Adrenal gland (tissue), 12 donors: Measurements from ENCODE around the gene UGCG. TPM values are rescaled to one million over a fixed set of nuclear protein-coding genes. Genes with fewer than 3 reads are reported as not detected.

ENCODE experiments used
- DNase-seq, 7 donors: peaks; one replicate each; pipeline ENCODE4 v3.0.0-alpha.2; 2019 to 2020
- H3K27ac ChIP-seq, 5 donors: fragments of 200-600 bp; sonication (generic) in 4 of 5; 1 replicate in 3 of 5; 2 replicates in 2 of 5; pipeline versions ENCODE4 v1.5.1 to v1.8.0; 2016 to 2020; ENCODE audit warnings: mild to moderate bottlenecking in 1 of 5
- H3K27me3 ChIP-seq: fragments of 200-600 bp; 2 replicates; pipeline ENCODE4 v1.8.0; 2021
- H3K36me3 ChIP-seq, 2 donors: fragments of 200-600 bp; replicated peaks in 1 of 2; 1 replicate in 1 of 2; 2 replicates in 1 of 2; pipeline versions ENCODE4 v1.5.1 to v1.8.0; 2018 to 2022
- H3K4me1 ChIP-seq, 2 donors: fragments of 200-600 bp; replicated peaks in 1 of 2; 1 replicate in 1 of 2; 2 replicates in 1 of 2; pipeline versions ENCODE4 v1.5.1 to v1.8.0; 2018 to 2021
- H3K4me3 ChIP-seq, 4 donors: fragments of 200-600 bp; sonication (generic) in 3 of 4; one replicate each; pipeline ENCODE4 v1.5.1; 2016 to 2018
- H3K9me3 ChIP-seq, 3 donors: fragments of 200-600 bp; sonication (generic) in 1 of 3; replicated peaks in 1 of 3; 1 replicate in 2 of 3; 2 replicates in 1 of 3; pipeline versions ENCODE4 v1.5.1 to v1.8.0; 2016 to 2021
- CTCF ChIP-seq, 6 experiments: fragments of 450-650 bp in 4 of 6; fragments of 200-600 bp in 2 of 6; sonication (generic) in 1 of 6; IDR thresholded peaks; 1 replicate in 5 of 6; 2 replicates in 1 of 6; pipeline versions ENCODE4 v1.5.1 to v1.8.0; 2016 to 2021; ENCODE audit warnings: antibody characterized with exemption in 6 of 6, mild to moderate bottlenecking in 2 of 6, moderate library complexity in 1 of 6
- POLR2A ChIP-seq, 2 donors: fragments of 450-650 bp; IDR thresholded peaks; one replicate each; pipeline ENCODE4 v1.6.1; 2017; ENCODE audit warnings: antibody characterized with exemption in 2 of 2, mild to moderate bottlenecking in 2 of 2, moderate library complexity in 1 of 2
- WGBS, 4 donors: extraction: QIAGEN DNeasy Blood & Tissue Kit in 2 of 4; methylation state at CpG; one replicate each; pipeline versions ENCODE4 v1.1.5 to v1.1.7; 2013 to 2017; 5-methylcytosine and 5-hydroxymethylcytosine counted together
- intact Hi-C, 2 donors: fragments of 100-400 bp; cut with DNase I; formaldehyde crosslinking; loops; one replicate each; pipeline versions ENCODE4 v1.14.1 to v1.15.0; 2022 to 2023
- polyA plus RNA-seq, 3 donors: library from polyadenylated mRNA; stranded (reverse); fragments of 200-250 nt in 2 of 3; fragments of 350-450 nt in 1 of 3; fragmentation: Illumina TruSeq in 1 of 3; extraction: RNeasy Lipid Tissue Mini Kit (QIAGEN cat#74804) in 1 of 3; gene quantifications; one replicate each; pipeline ENCODE4 v1.2.3, GENCODE V29; 2013 to 2014
- total RNA-seq, 9 donors: library from RNA; depleted of rRNA in 4 of 9; stranded (reverse); fragments of >200 nt in 4 of 9; fragments of 120-200 nt in 1 of 9; fragmentation: NEBNext Ultra II Directional in 1 of 9; extraction: Animal tissue kit (Norgen Biotek cat#: 25700) in 1 of 9; gene quantifications; one replicate each; pipeline versions ENCODE4 v1.1.0 to v1.2.4, GENCODE V29; 2013 to 2023
- donor health status: healthy with polysubstance abuse.
- donor health status: Bipolar disorder and iron deficiency.
- donor health status: DM: yes; HTN: yes; CAD: no.
- donor health status: DM: no; HTN: no; CAD: no.
- donor health status: DM: no; HTN: no; CAD: no.
- donor health status: DM: yes; HTN: yes; CAD: no.

UGCG gene
- total and polyA plus RNA-seq, 12 donors: 41.4 to 139 (median 84.0) TPM

GRCh38 chr9:111975709-111976108 is 79.1 kb downstream of the UGCG start:
- DNase-seq: peak; percentile 40 to 70 (median 58)
- Histone ChIP-seq H3K27ac (no peak overlapping the region), H3K27me3 (no peaks in the 10 kb centered on the region), H3K4me3 (no peak overlapping the region), H3K36me3 (no peaks in the 10 kb centered on the region), H3K9me3 (no peaks in the 10 kb centered on the region), H3K4me1 (peaks cover 7 to 8% of the 10 kb centered on the region in 2 donors)
- WGBS, 4 donors: 63 to 74% (median 69%) methylated on average over 5 of the region's 5 CpGs
- intact Hi-C loops: no loop called here
- TF ChIP-seq POLR2A (IDR thresholded peaks at IDR 0.05) (no peak), CTCF (IDR thresholded peaks at IDR 0.05) (peak in 2 of 6 experiments; percentile 22 to 26)

- no peaks in the 10 kb centered on the region for H3K27me3 ChIP-seq
- DNase-seq: no peak
- WGBS, 4 donors: 63 to 73% (median 68%) methylated on average over 4 of the region's 4 CpGs
- H3K36me3 ChIP-seq: no peaks in the 10 kb centered on the region
- H3K4me3 ChIP-seq: no peak overlapping the region
- TF ChIP-seq CTCF (IDR thresholded peaks at IDR 0.05): no peak
- no peak for TF ChIP-seq POLR2A (IDR thresholded peaks at IDR 0.05)
- peaks cover 7 to 8% of the 10 kb centered on the region in 2 donors for H3K4me1 ChIP-seq
- intact Hi-C loops: no loop called here
- no peaks in the 10 kb centered on the region for H3K9me3 ChIP-seq
- H3K27ac ChIP-seq: no peak overlapping the region
These were observed 82.0 kb downstream of the UGCG start for GRCh38 chr9:111978616-111979015.

- Histone ChIP-seq H3K36me3 (no peaks in the 10 kb centered on the region), H3K4me1 (peaks cover 2% of the 10 kb centered on the region in 2 donors), H3K9me3 (no peaks in the 10 kb centered on the region), H3K27me3 (no peaks in the 10 kb centered on the region), H3K27ac (no peak overlapping the region), H3K4me3 (no peak overlapping the region)
- peak in 1 of 7 donors; percentile 30 for DNase-seq
- TF ChIP-seq CTCF (IDR thresholded peaks at IDR 0.05): peak in 2 of 6 experiments; percentile 11 to 12
- no peak for TF ChIP-seq POLR2A (IDR thresholded peaks at IDR 0.05)
- 75 to 83% (median 79%) methylated on average over 3 of the region's 3 CpGs for WGBS, 4 donors
- intact Hi-C loops: no loop called here
These were observed 82.9 kb downstream of the UGCG start for GRCh38 chr9:111979561-111979960.

GRCh38 chr9:111980398-111980797 is 83.8 kb downstream of the UGCG start:
- Histone ChIP-seq H3K4me3 (no peak overlapping the region), H3K4me1 (no peaks in the 10 kb centered on the region), H3K27me3 (no peaks in the 10 kb centered on the region), H3K9me3 (no peaks in the 10 kb centered on the region), H3K27ac (no peak overlapping the region), H3K36me3 (no peaks in the 10 kb centered on the region)
- TF ChIP-seq CTCF (IDR thresholded peaks at IDR 0.05) (no peak), POLR2A (IDR thresholded peaks at IDR 0.05) (no peak)
- intact Hi-C loops: no loop called here
- DNase-seq: peak in 1 of 7 donors; percentile 9
- 61 to 67% (median 64%) methylated on average over 4 of the region's 4 CpGs for WGBS, 4 donors
